ENCODE data around the gene ANG.
"Not testable (repeated sequence)": the region's sequence is repeated elsewhere in the genome, so short reads cannot be mapped to it uniquely, and the experiment has no call there.

Gene ANG

DNA sequence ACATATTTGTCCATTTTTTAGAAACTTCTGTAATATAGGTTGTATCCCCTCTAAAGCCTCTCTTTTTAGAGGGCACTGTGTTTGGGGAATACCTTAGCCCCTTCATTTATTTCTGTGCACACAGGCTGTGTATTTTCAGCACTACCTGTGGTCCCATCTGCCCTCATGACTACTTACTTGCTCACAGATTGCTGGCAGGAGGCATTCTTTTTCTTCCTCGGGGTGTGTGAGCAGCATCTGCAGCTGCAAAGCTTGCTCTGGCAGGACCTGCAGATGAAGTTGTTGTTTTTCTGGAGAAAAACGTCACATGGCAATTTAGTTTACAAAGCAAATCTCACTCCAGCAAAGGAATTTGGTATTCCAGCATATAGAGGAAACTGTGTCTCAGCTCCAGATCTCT is 24.3 kb downstream of the ANG start:
- no peak for DNase-seq (ENCODE audit: low read depth)
- no peak overlapping the region for H3K4me3 ChIP-seq (ENCODE audit: low read length)
- TF ChIP-seq CTCF (conservative IDR thresholded peaks at IDR 0.05; ENCODE audit: low read depth, low read length), result no peak

DNA sequence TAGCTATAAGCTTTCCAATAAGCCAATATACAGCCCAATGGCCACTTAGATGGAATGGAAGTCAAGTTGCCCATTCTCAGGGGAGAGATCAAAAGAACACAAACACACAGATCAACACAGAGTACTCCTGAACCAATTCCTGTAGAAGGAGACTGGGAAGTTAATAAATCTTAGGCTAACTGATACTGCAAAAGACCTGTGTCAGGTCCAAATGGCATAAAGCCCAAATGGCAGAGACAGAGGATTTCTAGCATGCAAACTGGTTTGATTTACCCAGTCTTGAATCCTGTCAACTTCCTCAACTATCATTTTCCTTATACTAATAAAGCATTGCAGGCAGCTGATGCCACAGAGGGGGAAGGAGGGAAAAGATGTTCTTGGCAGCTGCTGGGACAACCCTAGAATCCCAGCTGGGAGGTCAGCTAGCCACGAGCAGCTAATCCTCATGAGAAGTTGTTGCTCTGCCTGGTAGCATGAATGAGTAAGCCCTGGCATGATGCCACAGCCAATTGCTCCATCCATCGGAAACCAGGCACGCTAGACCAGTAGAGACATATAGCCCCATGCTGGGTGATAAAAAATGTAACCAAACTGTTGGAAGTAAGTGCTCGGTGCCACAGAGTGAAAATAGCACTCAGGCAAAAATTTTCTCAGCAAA is 26.2 kb downstream of the ANG start:
- DNase-seq (ENCODE audit: low read depth), result peak; percentile 63
- no peak overlapping the region for H3K4me3 ChIP-seq (ENCODE audit: low read length)
- no peak for TF ChIP-seq CTCF (conservative IDR thresholded peaks at IDR 0.05; ENCODE audit: low read depth, low read length)

GRCh38 chr14:20719777-20720176 is 31.2 kb downstream of the ANG start:
- H3K4me3 ChIP-seq (ENCODE audit: low read length), result no peak overlapping the region
- no peak for DNase-seq (ENCODE audit: low read depth)
- TF ChIP-seq CTCF (conservative IDR thresholded peaks at IDR 0.05; ENCODE audit: low read depth, low read length), result no peak

DNA sequence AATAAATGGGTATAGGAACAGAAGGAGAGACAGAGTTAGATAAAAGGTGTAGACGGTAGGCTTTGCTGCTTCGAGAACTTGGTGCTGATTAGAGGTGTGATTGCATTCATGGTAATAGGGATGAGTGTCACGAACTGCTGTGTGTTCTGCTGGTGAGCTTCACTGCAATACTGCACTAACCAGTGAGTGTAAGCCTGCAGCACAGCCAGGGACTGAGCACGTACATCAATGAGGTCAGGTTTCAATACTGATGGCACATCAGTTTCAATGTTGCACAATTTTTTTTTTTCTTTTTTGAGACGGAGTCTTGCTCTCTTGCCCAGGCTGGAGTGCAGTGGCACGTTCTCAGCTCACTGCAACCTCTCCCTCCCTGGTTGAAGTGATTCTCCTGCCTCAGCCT is 32.2 kb downstream of the ANG start:
- DNase-seq (ENCODE audit: low read depth), result no peak
- H3K4me3 ChIP-seq (ENCODE audit: low read length), result no peak overlapping the region
- no peak for TF ChIP-seq CTCF (conservative IDR thresholded peaks at IDR 0.05; ENCODE audit: low read depth, low read length)

GRCh38 chr14:20722016-20722415 is 33.5 kb downstream of the ANG start:
- TF ChIP-seq CTCF (conservative IDR thresholded peaks at IDR 0.05; ENCODE audit: low read depth, low read length), result no peak
- H3K4me3 ChIP-seq (ENCODE audit: low read length), result no peak overlapping the region
- DNase-seq (ENCODE audit: low read depth), result no peak

GRCh38 chr14:20723488-20723887 is 34.9 kb downstream of the ANG start:
- DNase-seq (ENCODE audit: low read depth), result no peak
- TF ChIP-seq CTCF (conservative IDR thresholded peaks at IDR 0.05; ENCODE audit: low read depth, low read length), result no peak
- H3K4me3 ChIP-seq (ENCODE audit: low read length), result no peak overlapping the region

DNA sequence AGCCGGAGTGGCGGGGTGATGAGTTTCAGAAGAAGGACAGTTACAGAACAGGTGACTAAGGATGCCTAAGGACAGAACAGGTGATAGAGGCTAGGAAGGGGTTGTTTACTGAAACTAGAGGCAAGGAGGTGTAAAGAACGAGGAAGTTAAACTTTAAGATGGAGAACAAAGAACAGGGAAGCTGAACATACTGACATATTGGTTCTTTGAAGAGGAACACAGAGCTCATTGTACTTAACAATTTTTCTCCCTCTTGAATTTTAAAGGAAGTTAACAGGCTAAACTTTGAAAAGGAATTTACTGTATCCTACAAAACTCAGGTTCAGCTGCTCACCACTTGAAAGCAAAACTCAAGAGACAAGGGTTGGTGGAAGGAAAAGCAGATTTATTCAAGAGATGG is 37.6 kb downstream of the ANG start:
- not testable (repeated sequence) for DNase-seq (ENCODE audit: low read depth); H3K4me3 ChIP-seq (ENCODE audit: low read length)

DNA sequence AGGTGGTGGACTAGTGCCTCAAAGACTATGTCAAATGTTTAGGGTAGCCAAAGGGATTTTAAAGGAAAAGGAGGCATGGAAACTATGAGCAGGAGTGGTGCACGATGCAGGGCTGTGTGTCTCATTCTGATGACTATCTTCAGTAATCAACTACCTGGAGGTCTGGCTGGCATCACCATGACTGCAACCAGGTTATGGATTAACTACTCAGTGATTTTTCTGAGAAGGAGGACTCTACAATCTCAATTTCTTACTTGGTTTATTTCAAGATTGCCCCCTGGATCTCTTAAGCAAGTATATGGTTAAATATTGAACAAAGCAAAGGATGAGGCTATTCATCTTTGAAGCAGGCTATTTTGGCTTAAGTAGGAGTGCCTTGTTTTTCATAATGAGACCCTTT is 38.0 kb downstream of the ANG start:
- H3K4me3 ChIP-seq (ENCODE audit: low read length), result no peak overlapping the region
- DNase-seq (ENCODE audit: low read depth), result no peak
- TF ChIP-seq CTCF (conservative IDR thresholded peaks at IDR 0.05; ENCODE audit: low read depth, low read length), result no peak
